Muscle of back (tissue), 11 donors: ENCODE results near the gene PIEZO1. TPM values are rescaled to one million over a fixed set of nuclear protein-coding genes. Genes with fewer than 3 reads are reported as not detected.
"Not testable (repeated sequence)": the region's sequence is repeated elsewhere in the genome, so short reads cannot be mapped to it uniquely, and the experiment has no call there.

Experiments used
- DNase-seq, 3 donors: peaks; one replicate each; pipeline versions ENCODE4 v3.0.0 to v3.0.0-alpha.2; 2013
- polyA plus RNA-seq, 10 donors: library from polyadenylated mRNA; unstranded; fragments of 120-200 nt; gene quantifications; one replicate each; pipeline ENCODE4 v1.2.1, GENCODE V29; 2013; ENCODE audit not compliant: insufficient read length in 10 of 10

The PIEZO1 gene
- polyA plus RNA-seq, 10 donors: 36.6 to 61.8 (median 55.6) TPM

DNA sequence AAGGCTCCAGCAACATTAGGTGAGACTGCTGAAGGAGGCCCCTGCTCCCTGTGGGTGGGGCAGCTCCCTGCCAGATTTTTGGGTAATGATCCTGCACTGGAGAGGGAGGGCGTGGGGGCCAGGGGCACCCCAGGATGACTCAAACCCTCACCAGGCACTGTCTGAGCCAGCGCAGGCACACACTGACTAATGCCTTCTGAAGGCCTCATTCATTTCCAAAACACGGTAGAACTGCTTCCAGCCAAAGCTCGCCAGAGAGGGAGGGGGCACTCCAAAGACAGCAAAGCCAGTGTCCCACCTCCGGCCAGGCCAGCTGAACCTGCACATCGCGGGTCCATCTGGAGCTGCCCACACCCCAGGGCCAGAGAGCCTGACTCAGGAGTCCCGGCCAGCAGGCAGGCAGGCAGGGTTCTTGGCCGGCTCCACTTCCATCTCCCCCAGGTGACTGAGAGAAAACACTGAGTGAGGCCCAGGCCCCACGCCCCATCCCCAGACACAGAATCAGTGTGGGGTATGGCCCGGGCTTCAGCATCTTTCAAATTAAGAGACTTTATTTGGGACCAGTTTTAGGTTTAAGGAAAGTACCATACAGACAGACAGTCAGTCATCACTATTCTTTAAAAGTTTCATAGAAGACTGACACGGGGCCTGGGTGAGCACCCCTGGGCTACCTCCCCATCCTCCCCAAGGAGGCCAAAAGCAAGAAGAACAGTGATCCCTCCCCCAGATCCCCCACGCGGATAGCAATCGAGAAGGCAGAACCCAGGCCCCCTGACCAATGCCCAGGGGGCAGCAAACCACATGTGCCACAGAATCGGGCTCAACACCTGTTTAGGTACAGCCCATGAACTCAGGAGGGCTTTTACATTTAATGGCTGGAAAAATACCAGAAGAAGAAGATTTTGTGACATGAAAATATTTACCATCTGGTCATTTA lies 2.3 kb downstream of the PIEZO1 start:
- no peak for DNase-seq

DNA sequence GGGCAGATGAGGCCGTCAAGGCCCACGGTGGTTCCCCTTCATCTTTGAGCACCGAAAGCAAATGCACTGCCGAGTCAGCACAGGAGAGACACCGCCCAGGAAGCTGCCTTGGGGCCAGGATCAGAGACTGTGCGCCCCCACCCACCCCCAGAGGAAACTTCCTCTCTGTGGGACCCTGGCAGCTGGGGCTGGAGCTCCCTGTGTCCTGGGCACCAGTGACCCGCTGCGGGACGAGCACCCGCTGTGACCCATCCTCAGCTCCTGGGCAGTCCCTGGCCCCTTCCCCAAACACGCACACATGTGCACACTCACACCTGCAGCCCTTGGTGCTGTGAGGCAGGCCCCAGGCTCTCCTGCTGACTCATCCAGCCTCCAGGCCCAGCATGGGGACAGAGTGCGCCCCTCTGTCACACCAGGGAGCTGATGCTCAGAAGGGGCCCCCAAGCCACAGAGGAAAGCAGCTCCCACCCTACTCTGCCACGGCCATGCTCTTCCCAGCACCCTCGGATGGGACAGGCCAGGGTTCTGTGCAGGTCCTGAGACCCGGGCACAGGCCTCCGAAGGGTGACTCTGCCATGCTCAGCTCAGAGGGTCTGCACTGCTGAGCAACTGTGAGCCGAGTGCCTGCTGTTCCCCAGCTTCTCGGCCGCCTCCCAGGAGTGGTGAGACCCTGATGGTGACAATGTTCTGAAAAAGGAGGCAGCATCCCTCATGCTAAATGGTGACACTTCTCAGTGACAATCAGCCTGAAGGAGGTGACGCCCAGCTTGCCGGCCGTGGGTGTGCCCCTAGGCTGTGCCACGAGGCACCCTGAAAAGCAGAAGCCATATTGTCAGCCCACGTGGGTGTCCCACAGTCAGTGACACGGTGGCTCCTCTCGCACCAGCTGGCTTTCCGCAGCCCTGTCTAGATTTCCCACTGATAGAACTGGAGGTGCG lies 3.6 kb downstream of the PIEZO1 start:
- no peak for DNase-seq

DNA sequence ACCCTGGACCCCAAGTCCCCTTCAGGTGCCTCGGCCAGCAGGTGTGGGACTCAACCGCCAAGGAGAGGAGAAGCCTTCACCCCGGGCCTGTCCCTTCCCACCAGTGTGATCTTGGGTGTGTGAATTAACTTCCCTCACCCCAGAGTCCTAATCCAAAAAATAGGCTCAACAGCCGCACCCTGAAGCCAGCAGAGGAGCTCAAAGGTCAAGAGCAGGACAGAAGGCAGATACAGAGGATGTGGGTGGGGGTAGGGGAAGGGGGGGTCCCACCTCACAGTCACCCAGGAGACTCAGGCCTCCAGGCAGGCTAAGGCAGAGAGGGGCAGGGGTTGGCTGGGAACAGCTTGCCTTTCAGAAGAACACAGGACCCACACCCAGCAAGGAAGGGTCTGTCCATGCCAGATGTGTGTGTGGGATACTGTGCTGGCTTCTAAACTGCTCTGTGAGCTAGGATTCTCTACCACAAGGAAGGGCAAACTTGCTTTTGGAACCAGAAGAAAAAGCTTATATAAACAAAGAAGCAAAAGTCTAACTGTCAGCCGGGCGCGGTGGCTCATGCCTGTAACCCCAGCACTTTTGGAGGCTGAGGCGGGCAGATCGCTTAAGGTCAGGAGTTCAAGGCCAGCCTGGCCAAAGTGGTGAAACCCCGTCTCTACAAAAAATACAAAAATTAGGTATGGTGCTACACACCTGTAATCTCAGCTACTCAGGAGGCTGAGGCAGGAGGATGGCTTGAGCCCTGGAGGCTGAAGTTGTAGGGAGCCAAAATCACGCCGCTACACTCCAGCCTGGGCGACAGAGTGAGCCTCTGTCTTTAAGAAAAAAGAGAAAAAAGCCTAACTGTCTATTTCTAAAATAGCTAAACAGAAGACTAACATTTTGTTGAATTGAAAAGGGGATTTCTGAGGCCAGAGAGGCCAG lies 4.6 kb downstream of the PIEZO1 start:
- DNase-seq: no peak

DNA sequence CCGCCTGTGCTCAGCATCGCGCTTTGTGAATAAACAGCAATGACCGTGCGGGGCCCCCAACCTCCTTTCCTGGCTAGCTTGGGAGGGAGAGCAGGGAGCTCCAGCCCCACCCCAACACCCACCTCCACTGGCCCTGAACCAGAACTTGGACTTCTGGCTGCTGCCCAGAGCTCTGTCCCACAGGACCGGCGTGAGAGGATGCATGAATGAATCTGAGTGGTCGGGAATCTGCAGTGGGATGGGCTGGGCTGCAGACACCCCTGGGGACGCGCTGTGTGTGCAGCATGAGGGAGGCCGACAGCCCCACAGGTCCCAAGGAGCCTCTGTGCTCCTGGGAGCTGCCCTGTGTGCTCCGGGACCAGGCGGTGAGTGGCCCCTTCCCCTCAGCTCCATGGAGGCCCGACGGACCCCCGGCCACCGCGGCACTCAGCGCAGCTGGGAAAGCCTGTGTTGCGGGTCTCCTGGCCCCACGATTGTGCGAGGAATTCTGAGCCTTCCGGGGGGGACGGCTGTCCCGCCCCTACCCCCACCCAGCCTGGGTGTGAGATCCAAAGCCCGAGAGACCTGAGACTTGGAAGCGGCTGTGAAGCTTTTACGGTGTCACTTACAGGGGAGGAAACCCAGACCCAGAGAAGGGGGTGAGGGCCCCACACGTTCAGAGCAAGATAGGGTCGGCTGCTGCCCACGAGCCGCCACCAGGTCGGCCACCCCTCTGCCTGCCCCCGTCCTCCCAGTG lies 5.4 kb downstream of the PIEZO1 start:
- DNase-seq: peak in 1 of 3 donors; percentile 48

DNA sequence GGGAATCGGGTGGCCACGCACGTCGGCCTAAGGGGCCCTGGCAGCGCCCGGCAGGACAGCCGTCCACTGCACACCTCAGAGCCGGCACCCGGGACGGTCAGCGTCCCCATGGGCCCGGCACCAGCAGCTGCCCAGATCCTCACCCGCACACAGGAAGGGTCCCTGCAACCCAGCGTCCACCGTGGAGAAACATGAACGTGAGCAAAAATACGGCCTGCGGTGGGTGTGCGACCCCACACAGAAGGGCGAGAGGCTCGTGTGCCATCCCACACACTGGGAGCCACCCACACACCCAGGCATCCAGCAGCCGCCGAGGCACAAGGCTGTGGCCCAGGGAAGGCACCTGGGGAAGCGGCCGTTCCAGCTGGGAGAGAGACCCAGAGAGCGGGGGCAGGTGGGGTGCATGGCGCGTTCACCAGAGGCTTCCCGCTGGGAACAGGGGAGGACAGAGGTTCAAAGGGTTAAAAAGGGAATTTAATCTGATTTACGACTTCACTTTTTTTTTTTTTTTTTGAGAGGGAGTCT lies 6.4 kb downstream of the PIEZO1 start:
- no peak for DNase-seq

DNA sequence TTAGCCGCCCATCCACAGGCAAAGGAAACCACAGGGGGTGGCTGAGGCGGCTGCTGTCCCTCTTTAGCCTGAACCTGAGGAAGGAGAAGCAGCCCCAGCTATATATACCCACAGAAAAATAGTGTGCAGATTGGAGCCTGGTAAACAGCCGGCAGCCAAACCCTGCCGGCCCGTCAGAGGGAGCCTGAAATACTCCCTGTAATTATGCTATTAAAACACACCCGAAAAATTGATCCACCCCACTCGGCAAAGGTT lies 6.8 kb downstream of the PIEZO1 start:
- no peak for DNase-seq

DNA sequence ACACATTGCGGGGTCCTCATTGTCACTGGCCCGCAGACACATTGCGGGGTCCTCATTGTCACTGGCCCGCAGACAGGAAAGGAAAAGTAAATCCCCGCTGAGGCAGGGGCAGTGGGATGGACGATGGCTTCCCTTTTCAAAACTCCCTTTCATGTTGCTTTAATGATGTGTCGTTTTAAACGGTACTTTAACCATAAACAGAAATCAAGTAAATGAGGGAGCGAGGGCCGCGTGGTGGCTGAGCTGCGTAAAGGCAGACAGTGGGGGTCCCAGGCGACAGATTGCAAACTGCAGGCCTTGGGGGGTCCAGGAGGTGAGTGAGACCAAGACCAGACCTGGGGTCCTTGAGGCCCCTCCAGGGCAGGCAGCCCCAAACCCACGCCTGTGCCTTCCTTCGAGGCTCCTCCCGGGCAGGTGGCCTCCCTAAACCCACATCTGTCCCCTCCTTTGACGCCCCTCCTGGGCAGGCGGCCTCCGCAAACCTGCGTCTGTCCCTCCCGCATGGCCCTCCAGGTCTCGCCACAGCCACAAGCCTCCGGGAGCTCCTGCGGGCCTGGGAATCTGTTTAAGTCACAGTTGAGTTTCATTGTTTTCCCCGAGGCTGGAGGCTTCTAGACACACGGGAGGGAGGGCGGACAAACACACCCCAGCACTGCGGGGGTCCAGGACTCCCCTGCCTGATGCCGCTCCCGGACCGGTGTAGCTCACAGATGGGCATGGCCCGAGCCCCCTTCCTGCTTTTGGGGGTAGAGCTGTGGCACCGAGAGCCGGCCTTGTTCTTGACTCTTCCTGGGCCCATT lies 7.3 kb downstream of the PIEZO1 start:
- no peak for DNase-seq

DNA sequence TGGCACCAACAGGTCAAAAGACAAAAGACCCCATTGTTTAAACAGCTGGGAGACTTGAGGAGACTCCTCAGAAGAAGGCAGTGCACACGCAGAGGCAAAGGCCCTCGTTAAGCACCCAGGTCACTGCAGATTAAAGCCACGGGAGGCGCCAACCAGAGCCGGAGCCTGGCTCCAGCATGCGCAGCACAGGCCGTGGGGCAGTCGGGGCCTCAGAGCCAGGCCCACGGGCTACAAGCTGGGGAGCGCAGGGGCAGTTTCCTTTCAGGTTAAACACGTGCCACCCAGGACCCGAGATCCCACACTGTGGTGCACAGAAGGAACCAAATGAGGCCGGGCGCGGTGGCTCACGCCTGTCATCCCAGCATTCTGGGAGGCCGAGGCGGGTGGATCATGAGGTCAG lies 9.2 kb downstream of the PIEZO1 start:
- no peak for DNase-seq

DNA sequence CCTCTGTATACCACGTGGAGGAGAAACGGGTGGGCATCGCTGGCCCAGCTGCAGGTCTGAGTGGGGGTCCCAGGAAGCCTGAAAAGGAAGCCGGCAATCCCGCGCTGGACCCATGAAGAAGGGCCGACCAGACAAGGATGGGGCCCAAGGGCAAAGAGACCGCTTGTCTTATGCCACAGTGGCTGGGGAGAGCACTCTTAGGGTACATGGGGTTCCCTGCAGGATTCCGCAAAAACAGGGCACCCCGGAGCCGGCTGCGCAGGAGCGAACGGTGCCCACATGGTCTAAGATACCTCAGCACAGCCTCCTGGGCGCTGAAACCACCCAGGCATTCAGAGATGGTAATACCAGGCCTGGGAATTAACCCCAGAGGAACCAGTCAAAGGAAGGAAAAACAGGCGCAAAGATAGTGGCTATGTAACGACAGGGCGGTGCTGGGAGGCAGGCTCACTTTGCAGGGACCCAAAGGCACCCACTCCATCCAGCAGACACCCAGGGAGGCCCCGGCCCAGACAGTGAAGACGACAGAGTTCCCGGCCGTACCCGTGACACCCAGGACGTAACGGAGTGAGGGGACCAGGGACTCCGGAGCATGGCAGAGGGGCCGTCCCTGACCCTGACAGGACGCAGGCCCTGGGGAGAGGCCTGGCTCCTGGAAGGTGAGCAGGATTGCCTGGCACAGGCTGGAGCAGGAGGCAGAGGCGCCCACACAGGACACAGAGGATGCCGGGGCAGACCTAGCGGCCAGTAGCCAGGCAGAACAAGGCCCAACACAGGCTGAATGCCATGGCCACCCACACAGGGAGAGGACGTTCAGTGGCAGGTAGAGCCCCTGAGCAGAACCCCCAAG lies 10.3 kb downstream of the PIEZO1 start:
- no peak for DNase-seq

DNA sequence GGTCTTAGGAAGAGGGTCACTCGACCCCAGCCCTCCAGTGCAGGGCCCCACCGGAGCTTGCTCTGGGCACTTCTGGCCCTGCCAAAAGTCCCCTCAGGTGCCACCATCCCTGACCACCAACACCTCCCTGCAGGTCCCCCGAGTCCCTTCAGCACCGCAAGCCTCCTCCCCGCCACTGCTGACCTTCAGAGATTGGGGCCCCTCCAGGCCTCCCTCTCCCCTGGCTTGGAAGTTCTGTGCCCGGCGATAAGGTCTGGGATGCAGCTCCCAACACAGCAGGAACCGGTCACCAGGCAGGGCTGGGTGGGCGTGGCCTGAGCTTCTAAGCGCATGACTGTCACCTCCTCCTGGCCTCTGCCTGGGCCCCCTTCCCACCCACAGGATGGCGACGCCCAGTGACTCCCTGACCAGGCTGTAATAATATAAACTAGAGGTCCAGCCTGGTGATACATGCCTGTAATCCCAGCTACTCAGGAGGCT lies 11.2 kb downstream of the PIEZO1 start:
- DNase-seq: peak in 1 of 3 donors; percentile 61

DNA sequence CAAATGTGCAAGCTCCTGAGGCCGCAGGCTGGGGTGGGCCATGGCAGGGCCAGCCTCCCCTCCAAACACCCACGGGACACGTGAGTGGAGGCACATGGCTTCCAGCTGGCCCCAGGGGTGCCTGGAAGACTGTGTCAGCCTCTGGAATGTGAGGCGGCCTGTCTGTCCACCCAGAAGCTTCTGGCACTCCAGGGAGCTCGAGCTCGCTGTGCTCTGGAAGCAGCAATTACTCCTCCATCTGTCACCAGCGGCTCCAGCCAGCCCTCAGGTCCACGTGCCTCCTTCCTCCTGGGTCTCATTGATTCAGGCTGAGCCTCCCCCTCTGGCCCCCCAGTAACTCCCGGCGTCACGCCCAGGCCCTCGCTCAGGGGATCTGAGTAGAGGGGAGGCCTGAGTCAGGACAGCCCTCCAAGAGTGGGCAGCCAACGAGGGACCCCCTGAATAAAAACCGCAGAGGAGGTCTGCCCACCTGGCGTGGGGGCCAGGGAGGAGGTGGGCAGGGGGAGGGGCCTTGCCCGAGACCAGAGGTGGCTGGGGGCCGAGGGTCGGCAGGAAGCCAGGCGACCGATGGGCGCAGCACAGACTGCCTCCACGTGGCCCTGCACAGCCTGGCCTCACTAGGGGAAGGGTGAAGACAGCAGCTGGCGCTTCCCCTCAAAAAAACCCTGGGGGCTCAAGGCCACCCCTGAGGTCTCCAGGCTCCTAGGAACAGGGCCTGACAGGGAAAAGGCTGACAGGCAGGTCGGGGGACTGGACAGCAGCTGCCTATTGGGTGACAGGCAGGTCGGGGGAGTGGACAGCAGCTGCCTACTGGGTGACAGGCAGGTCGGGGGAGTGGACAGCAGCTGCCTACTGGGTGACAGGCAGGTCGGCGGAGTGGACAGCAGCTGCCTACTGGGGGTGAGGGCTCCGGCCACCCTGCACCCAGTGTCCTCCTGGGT lies 11.9 kb downstream of the PIEZO1 start:
- DNase-seq: peak; percentile 64 to 89 (median 84)

DNA sequence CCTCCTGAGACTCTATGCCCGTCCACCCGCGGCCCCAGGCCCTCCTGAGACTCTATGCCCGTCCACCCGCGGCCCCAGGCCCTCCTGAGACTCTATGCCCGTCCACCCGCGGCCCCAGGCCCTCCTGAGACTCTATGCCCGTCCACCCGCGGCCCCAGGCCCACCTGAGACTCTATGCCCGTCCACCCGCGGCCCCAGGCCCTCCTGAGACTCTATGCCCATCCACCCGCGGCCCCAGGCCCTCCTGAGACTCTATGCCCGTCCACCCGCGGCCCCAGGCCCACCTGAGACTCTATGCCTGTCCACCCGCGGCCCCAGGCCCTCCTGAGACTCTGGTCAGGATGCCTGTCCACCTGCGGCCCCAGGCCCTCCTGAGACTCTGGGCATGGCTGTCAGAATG lies 13.2 kb downstream of the PIEZO1 start:
- not testable (repeated sequence) for DNase-seq

DNA sequence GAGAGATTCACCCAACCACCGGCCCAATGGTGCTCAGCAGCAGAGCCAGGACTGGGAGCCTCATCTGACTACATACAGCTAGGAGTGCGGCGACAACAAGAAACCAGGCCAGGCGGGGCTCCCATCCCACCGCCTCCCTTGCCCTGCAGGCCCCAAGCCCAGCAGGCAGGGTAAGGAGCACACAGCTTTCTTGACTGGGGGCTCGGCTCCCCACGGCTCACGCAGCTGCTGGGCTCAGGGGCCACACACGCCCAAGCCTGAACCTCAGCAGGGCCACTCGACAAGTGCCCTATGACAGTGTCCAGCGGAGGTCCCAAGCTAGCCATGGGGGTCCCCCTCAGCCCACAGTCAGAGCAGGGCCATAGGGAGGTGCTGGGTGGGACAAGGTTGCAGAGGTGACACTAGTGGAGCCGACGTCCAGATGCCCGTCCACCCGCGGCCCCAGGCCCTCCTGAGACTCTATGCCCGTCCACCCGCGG lies 13.7 kb downstream of the PIEZO1 start:
- no peak for DNase-seq

DNA sequence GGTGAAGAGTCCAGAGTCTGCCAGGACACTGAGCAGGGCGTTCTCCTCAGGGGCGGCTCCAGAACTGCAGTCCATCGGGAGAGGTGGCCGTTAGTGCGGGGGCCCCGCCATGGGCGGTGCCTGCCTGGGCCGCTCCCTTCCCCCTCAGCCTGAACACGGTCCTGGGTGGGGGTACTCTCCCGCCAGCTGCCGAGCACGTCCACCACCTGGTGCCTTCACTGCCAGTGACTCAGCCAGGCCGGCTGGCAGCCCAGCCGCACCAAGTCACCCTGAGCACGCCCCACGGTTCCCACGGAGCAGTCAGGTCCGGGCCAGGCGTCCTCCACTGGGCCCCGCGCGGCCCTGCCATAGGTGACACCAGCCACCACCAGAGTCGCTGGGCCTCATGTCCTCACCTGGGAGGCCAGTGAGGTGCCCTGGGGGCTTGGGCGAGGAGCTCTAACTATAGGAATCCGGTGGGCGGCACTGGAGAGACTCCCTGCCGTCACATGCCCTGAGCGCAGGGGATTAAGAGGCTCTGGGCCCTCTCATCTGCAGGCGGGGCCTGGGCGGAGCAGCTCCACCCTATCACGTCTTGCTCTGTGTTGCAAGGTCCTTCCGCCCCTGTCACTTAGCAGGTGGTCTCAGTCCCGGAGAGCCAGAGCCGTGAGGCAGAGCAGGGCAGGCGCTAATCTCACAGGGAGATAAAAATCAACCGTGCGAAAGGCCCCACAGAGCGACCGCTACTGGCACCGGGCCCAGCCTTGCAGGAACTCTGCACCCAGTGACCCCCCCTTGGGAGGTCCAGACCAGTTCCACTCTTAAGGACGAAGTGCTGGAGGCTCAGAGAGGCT lies 14.3 kb downstream of the PIEZO1 start:
- DNase-seq: peak in 2 of 3 donors; percentile 67 to 71

DNA sequence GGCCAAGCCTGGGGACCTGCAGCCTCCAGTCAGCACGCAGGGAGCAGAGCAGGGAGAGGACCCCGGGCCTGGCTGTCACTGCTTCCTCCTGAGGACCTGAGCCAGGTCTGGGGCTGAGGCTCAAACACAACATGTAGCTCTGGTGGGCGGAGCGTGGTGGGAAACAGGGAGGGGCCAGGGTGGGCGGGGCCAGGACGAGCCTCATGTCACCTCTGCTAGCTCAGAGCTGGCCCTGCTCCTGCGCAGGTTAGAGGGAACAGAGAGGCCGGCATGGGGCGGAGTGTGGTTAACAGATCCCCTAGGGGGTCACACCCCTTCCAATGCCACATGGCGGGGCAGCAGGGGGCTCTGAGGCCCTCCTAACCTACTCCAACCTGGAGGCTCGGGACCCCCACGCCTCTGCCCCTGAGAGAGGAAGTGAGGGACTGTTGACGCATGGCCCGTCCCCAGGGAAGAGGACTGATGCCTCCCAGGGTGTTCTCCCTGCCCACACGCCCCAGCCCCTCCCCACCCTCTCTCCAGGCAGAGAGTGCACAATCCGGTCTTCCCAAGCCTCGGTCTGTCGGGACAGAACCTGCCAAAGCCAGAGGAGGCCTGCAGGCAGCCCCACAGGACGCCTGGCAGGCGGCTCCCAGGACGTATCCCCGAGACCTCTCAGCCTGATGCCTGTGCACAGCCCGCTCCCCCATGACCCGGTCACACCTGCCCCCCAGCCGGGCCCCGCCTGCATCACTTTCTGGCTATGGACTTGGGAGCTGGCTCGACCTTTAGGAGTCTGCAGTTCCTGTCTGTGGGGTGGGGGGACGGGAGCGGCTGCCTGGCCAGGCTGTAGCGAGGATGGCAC lies 15.2 kb downstream of the PIEZO1 start:
- DNase-seq: no peak
